Neural cell (in vitro differentiated cells): ENCODE data around the gene PKN2. TPM values are rescaled to one million over a fixed set of nuclear protein-coding genes. Genes with fewer than 3 reads are reported as not detected.

Experiments
- H2AFZ ChIP-seq: fragments of 200-600, 300-800 bp; sonication (generic), shearing (Covaris generic); 2 replicates; pipeline ENCODE4 v1.6.0; 2014; ENCODE audit warnings: low read depth, mild to moderate bottlenecking, antibody characterized with exemption, low read length, moderate library complexity
- H3F3A ChIP-seq: fragments of 200-600 bp; shearing (Covaris generic); 2 replicates; pipeline ENCODE4 v1.6.1; 2016; ENCODE audit warnings: mild to moderate bottlenecking, moderate library complexity, mixed read lengths, antibody characterized with exemption, low read length; ENCODE audit not compliant: insufficient read depth, poor library complexity, severe bottlenecking
- H3K27ac ChIP-seq: fragments of 200-600, 300-800 bp; sonication (generic), shearing (Covaris generic); 2 replicates; pipeline ENCODE4 v1.5.1; 2014; ENCODE audit warnings: mild to moderate bottlenecking, low read length, moderate library complexity
- H3K27me3 ChIP-seq: fragments of 300-800, 200-600 bp; sonication (generic), shearing (Covaris generic); 2 replicates; pipeline ENCODE4 v1.6.0; 2014; ENCODE audit warnings: mild to moderate bottlenecking, low read depth, low read length, moderate library complexity; ENCODE audit not compliant: insufficient read depth
- H3K36me3 ChIP-seq: fragments of 300-800, 200-600 bp; sonication (generic), shearing (Covaris generic); 2 replicates; pipeline ENCODE4 v1.5.1; 2014; ENCODE audit warnings: mild to moderate bottlenecking, antibody characterized with exemption, low read length, moderate library complexity; ENCODE audit not compliant: insufficient read depth
- H3K4me2 ChIP-seq: fragments of 300-800, 200-600 bp; sonication (generic), shearing (Covaris generic); 2 replicates; pipeline ENCODE4 v1.6.0; 2014; ENCODE audit warnings: mild to moderate bottlenecking, low read length
- H3K4me3 ChIP-seq: fragments of 300-800, 200-600 bp; sonication (generic), shearing (Covaris generic); 2 replicates; pipeline ENCODE4 v1.5.1; 2014; ENCODE audit warnings: mild to moderate bottlenecking, low read length, moderate library complexity
- H3K79me2 ChIP-seq: fragments of 200-600 bp; shearing (Covaris generic); replicated peaks from 2 replicates; pipeline ENCODE4 v1.6.0; 2014; ENCODE audit warnings: mild to moderate bottlenecking, low read length, moderate library complexity; ENCODE audit not compliant: insufficient read depth
- H3K9ac ChIP-seq: fragments of 300-800, 200-600 bp; sonication (generic), shearing (Covaris generic); 2 replicates; pipeline ENCODE4 v1.6.1; 2016; ENCODE audit warnings: mild to moderate bottlenecking, low read length, mixed read lengths
- H3K9me2 ChIP-seq: fragments of 200-600 bp; shearing (Covaris generic); 2 replicates; pipeline ENCODE4 v1.6.1; 2016; ENCODE audit warnings: mild to moderate bottlenecking, low read length, mixed read lengths; ENCODE audit not compliant: insufficient read depth
- H3K9me3 ChIP-seq: fragments of 200-600, 300-800 bp; sonication (generic), shearing (Covaris generic); 2 replicates; pipeline ENCODE4 v1.6.1; 2016; ENCODE audit warnings: mild to moderate bottlenecking, mixed run types, low read length, moderate library complexity, mixed read lengths
- H4K20me1 ChIP-seq: fragments of 200-600 bp; shearing (Covaris generic); 2 replicates; pipeline ENCODE4 v1.6.1; 2016; ENCODE audit warnings: mild to moderate bottlenecking, mixed run types; ENCODE audit not compliant: insufficient read depth
- CTCF ChIP-seq: fragments of 450-650 bp; IDR thresholded peaks from 2 replicates; pipeline ENCODE4 v1.5.1; 2014; ENCODE audit warnings: antibody characterized with exemption, mild to moderate bottlenecking, moderate library complexity; ENCODE audit not compliant: poor library complexity, severe bottlenecking
- EP300 ChIP-seq: fragments of 450-650 bp; conservative IDR thresholded peaks from 2 replicates; pipeline ENCODE4 v1.6.1; 2014; ENCODE audit warnings: antibody characterized with exemption, mild to moderate bottlenecking, moderate library complexity; ENCODE audit not compliant: poor library complexity, severe bottlenecking
- EZH2 ChIP-seq: fragments of 200-600, 300-800 bp; shearing (Covaris generic), sonication (generic); IDR thresholded peaks from 2 replicates; pipeline ENCODE4 v1.6.1; 2014; ENCODE audit warnings: antibody characterized with exemption, low read length, borderline replicate concordance, mild to moderate bottlenecking; ENCODE audit not compliant: insufficient read depth, poor library complexity, severe bottlenecking
- MXI1 ChIP-seq: fragments of 450-650 bp; conservative IDR thresholded peaks from 2 replicates; pipeline ENCODE4 v1.6.1; 2014; ENCODE audit warnings: antibody characterized with exemption, mild to moderate bottlenecking; ENCODE audit not compliant: poor library complexity, severe bottlenecking
- POLR2AphosphoS5 ChIP-seq: IDR thresholded peaks from 2 replicates; pipeline ENCODE4 v1.6.1; 2012
- RAD21 ChIP-seq: fragments of 450-650 bp; conservative IDR thresholded peaks from 2 replicates; pipeline ENCODE4 v1.6.1; 2014; ENCODE audit warnings: antibody characterized with exemption, mild to moderate bottlenecking, moderate library complexity
- REST ChIP-seq: IDR thresholded peaks from 2 replicates; pipeline ENCODE4 v1.6.1; 2012; ENCODE audit warnings: borderline replicate concordance
- SMC3 ChIP-seq: fragments of 450-650 bp; conservative IDR thresholded peaks from 2 replicates; pipeline ENCODE4 v1.6.1; 2014; ENCODE audit warnings: antibody characterized with exemption, mild to moderate bottlenecking, moderate library complexity; ENCODE audit not compliant: poor library complexity
- TAF1 ChIP-seq: IDR thresholded peaks from 2 replicates; pipeline ENCODE4 v1.6.1; 2012; ENCODE audit warnings: low read depth
- polyA plus RNA-seq: library from polyadenylated mRNA; depleted of rRNA; stranded (reverse); fragments of >200 nt; gene quantifications from 2 replicates; pipeline ENCODE4 v1.2.3, GENCODE V29; 2014

The PKN2 gene
- polyA plus RNA-seq, 1 donor from 2014 or later = 38.4 TPM

GRCh38 chr1:88737338-88737927 is 53.4 kb downstream of the PKN2 start:
- H3K79me2 ChIP-seq = peaks cover 59% of the 10 kb centered on the region
- H3K9me3 ChIP-seq = no peaks in the 10 kb centered on the region
- H4K20me1 ChIP-seq = no peaks in the 10 kb centered on the region
- no peaks in the 10 kb centered on the region for H3K36me3 ChIP-seq
- no peak overlapping the region for H3K4me2 ChIP-seq
- H2AFZ ChIP-seq = no peak overlapping the region
- H3K27me3 ChIP-seq = no peaks in the 10 kb centered on the region
- H3K9me2 ChIP-seq = no peaks in the 10 kb centered on the region
- no peak overlapping the region for H3K27ac ChIP-seq
- no peak overlapping the region for H3K4me3 ChIP-seq
- no peaks in the 10 kb centered on the region for H3F3A ChIP-seq
- no peak overlapping the region for H3K9ac ChIP-seq
- TF ChIP-seq POLR2AphosphoS5 = no peak
- TF ChIP-seq MXI1 = no peak
- no peak for TF ChIP-seq TAF1
- TF ChIP-seq EP300 = no peak
- no peak for TF ChIP-seq EZH2
- TF ChIP-seq REST = no peak
- no peak for TF ChIP-seq RAD21

- Histone ChIP-seq H3F3A (no peaks in the 10 kb centered on the region), H4K20me1 (no peaks in the 10 kb centered on the region), H3K9me3 (no peaks in the 10 kb centered on the region), H3K79me2 (peaks cover 34% of the 10 kb centered on the region), H2AFZ (no peak overlapping the region), H3K27me3 (no peaks in the 10 kb centered on the region), H3K9me2 (no peaks in the 10 kb centered on the region), H3K27ac (no peak overlapping the region), H3K9ac (no peak overlapping the region), H3K4me2 (no peak overlapping the region), H3K4me3 (no peak overlapping the region), H3K36me3 (peaks cover 6% of the 10 kb centered on the region)
- TF ChIP-seq RAD21 (no peak), EP300 (no peak), MXI1 (no peak), EZH2 (no peak), CTCF (no peak), REST (no peak), TAF1 (no peak), POLR2AphosphoS5 (no peak), SMC3 (no peak)
These were observed 56.7 kb downstream of the PKN2 start for GRCh38 chr1:88740784-88741183.
